H1 (cell line): ENCODE results near the gene GATAD2B. TPM values are rescaled to one million over a fixed set of nuclear protein-coding genes. Genes with fewer than 3 reads are reported as not detected.

Experiments
- CTCF ChIA-PET: fragments of 300-600 bp; sonication (Branson Sonifier 250); formaldehyde crosslinking; loops from one replicate; lab custom pipeline; 2021; ENCODE audit not compliant: partially characterized antibody; lab: Charles Lee
- POLR2A ChIA-PET: fragments of 300-600 bp; sonication (Branson Sonifier 250); formaldehyde crosslinking; loops from one replicate; lab custom pipeline; 2021; ENCODE audit warnings: inconsistent platforms; ENCODE audit not compliant: partially characterized antibody; lab: Charles Lee
- DNase-seq, 2 experiments: peaks; one replicate each; pipeline versions ENCODE4 v3.0.0 to v3.0.0-alpha.2; 2010 to 2022; ENCODE audit warnings: low spot score in 2 of 2, low read depth in 1 of 2, mixed read lengths in 1 of 2
- FAIRE-seq: peaks from 2 replicates; lab custom pipeline; 2011; peaks lifted over from hg19 to GRCh38; lab: Jason Lieb, UNC
- H2AFZ ChIP-seq: 2 replicates; pipeline ENCODE4 v1.8.1; 2012; ENCODE audit warnings: low read length, inconsistent platforms
- H2AK5ac ChIP-seq: 2 replicates; pipeline ENCODE4 v1.6.1; 2013; ENCODE audit warnings: low read depth, low read length
- H2BK120ac ChIP-seq: replicated peaks from 2 replicates; pipeline ENCODE3; 2013; ENCODE audit warnings: low read depth, low read length, inconsistent platforms
- H2BK12ac ChIP-seq: 2 replicates; pipeline ENCODE4 v1.6.1; 2013; ENCODE audit warnings: low read depth, low read length
- H2BK15ac ChIP-seq: 2 replicates; pipeline ENCODE4 v1.6.1; 2013; ENCODE audit warnings: low read length
- H2BK20ac ChIP-seq: 2 replicates; pipeline ENCODE4 v1.6.1; 2013; ENCODE audit warnings: low read length
- H2BK5ac ChIP-seq: 2 replicates; pipeline ENCODE4 v1.6.1; 2013; ENCODE audit warnings: low read depth, low read length
- H3K14ac ChIP-seq: 2 replicates; pipeline ENCODE4 v1.6.1; 2013; ENCODE audit warnings: inconsistent platforms; ENCODE audit not compliant: insufficient read length
- H3K18ac ChIP-seq: 2 replicates; pipeline ENCODE4 v1.6.1; 2013; ENCODE audit warnings: low read length; ENCODE audit errors: extremely low read depth
- H3K23ac ChIP-seq: 2 replicates; pipeline ENCODE4 v1.6.1; 2013; ENCODE audit warnings: inconsistent platforms; ENCODE audit not compliant: insufficient read length
- H3K23me2 ChIP-seq: 2 replicates; pipeline ENCODE4 v1.6.1; 2013; ENCODE audit warnings: low read depth, low read length
- H3K27ac ChIP-seq: 2 replicates; pipeline ENCODE4 v1.6.1; 2011; ENCODE audit warnings: low read depth, low read length, inconsistent platforms
- H3K27me3 ChIP-seq, 4 experiments: replicated peaks in 1 of 4; 1 replicate in 1 of 4; 2 replicates in 3 of 4; pipeline versions ENCODE4 v1.6.1 to v1.8.1; 2011 to 2013; ENCODE audit warnings: low read length in 3 of 4, mild to moderate bottlenecking in 3 of 4, inconsistent platforms in 2 of 4, mixed read lengths in 2 of 4, moderate library complexity in 1 of 4; ENCODE audit not compliant: control insufficient read depth in 3 of 4, insufficient read depth in 3 of 4; ENCODE audit errors: extremely low read depth in 1 of 4
- H3K36me3 ChIP-seq, 4 experiments: 2 replicates each; pipeline versions ENCODE4 v1.6.1 to v1.8.1; 2011 to 2013; ENCODE audit warnings: mild to moderate bottlenecking in 4 of 4, low read length in 3 of 4, moderate library complexity in 2 of 4, control low read depth in 1 of 4, inconsistent platforms in 1 of 4; ENCODE audit not compliant: insufficient read depth in 4 of 4, control insufficient read depth in 2 of 4
- H3K4ac ChIP-seq: replicated peaks from 2 replicates; pipeline ENCODE3; 2013; ENCODE audit warnings: low read length, low read depth, mixed read lengths, inconsistent platforms; ENCODE audit not compliant: insufficient read length
- H3K4me1 ChIP-seq, 4 experiments: replicated peaks in 1 of 4; 1 replicate in 1 of 4; 2 replicates in 3 of 4; pipeline versions ENCODE4 v1.6.1 to v1.8.1; 2011 to 2013; ENCODE audit warnings: low read length in 3 of 4, inconsistent platforms in 2 of 4, mixed read lengths in 1 of 4; ENCODE audit not compliant: insufficient read depth in 4 of 4, control insufficient read depth in 3 of 4
- H3K4me2 ChIP-seq, 2 experiments: 2 replicates each; pipeline versions ENCODE4 v1.6.1 to v1.8.1; 2011 to 2013; ENCODE audit warnings: low read depth in 2 of 2, low read length in 2 of 2, control low read depth in 1 of 2, inconsistent platforms in 1 of 2, mild to moderate bottlenecking in 1 of 2; ENCODE audit not compliant: insufficient read depth in 1 of 2
- H3K4me3 ChIP-seq, 4 experiments: fragments of 200-600, 300-600 bp in 1 of 4; sonication (generic), shearing (Covaris generic), sonication (Bioruptor Twin) in 1 of 4; 2 replicates each; pipeline versions ENCODE4 v1.5.1 to v1.8.1; 2011 to 2016; ENCODE audit warnings: low read length in 4 of 4, low read depth in 3 of 4, control low read depth in 2 of 4, inconsistent platforms in 2 of 4, mild to moderate bottlenecking in 2 of 4, mixed read lengths in 1 of 4, moderate library complexity in 1 of 4; ENCODE audit not compliant: insufficient read depth in 2 of 4; ENCODE audit errors: extremely low read depth in 1 of 4
- H3K56ac ChIP-seq: replicated peaks from 2 replicates; pipeline ENCODE3; 2013; ENCODE audit warnings: low read depth, mild to moderate bottlenecking, mixed read lengths, low read length, inconsistent platforms; ENCODE audit not compliant: insufficient read length
- H3K79me1 ChIP-seq: 2 replicates; pipeline ENCODE4 v1.6.1; 2013; ENCODE audit warnings: low read depth, low read length, control low read depth
- H3K79me2 ChIP-seq, 2 experiments: 2 replicates each; pipeline versions ENCODE4 v1.6.1 to v1.8.1; 2012 to 2013; ENCODE audit warnings: low read length in 2 of 2, mild to moderate bottlenecking in 2 of 2, inconsistent platforms in 1 of 2; ENCODE audit not compliant: insufficient read depth in 2 of 2, control insufficient read depth in 1 of 2
- H3K9ac ChIP-seq, 4 experiments: replicated peaks in 1 of 4; 1 replicate in 1 of 4; 2 replicates in 3 of 4; pipeline versions ENCODE4 v1.6.1 to v1.8.1; 2011 to 2013; ENCODE audit warnings: low read depth in 3 of 4, low read length in 3 of 4, control low read depth in 2 of 4, mild to moderate bottlenecking in 2 of 4, moderate library complexity in 2 of 4, inconsistent platforms in 1 of 4; ENCODE audit errors: extremely low read depth in 1 of 4
- H3K9me3 ChIP-seq, 2 experiments: 2 replicates each; pipeline versions ENCODE4 v1.6.1 to v1.8.1; 2012 to 2013; ENCODE audit warnings: mild to moderate bottlenecking in 2 of 2, moderate library complexity in 2 of 2, control low read depth in 1 of 2, inconsistent platforms in 1 of 2, low read depth in 1 of 2, low read length in 1 of 2, mixed read lengths in 1 of 2; ENCODE audit not compliant: insufficient read depth in 2 of 2
- H4K20me1 ChIP-seq, 2 experiments: replicated peaks in 1 of 2; 2 replicates each; pipeline versions ENCODE3 to v1.8.1; 2011 to 2013; ENCODE audit warnings: inconsistent platforms in 2 of 2, low read length in 2 of 2, mild to moderate bottlenecking in 1 of 2; ENCODE audit not compliant: insufficient read depth in 2 of 2, control insufficient read depth in 1 of 2
- H4K5ac ChIP-seq: 2 replicates; pipeline ENCODE4 v1.6.1; 2013; ENCODE audit warnings: low read length, low read depth, mixed read lengths, inconsistent platforms; ENCODE audit not compliant: insufficient read length
- H4K8ac ChIP-seq: 2 replicates; pipeline ENCODE4 v1.8.0; 2013; ENCODE audit warnings: mild to moderate bottlenecking, moderate library complexity, low read length, inconsistent platforms; ENCODE audit not compliant: insufficient read depth; ENCODE audit errors: extremely low read depth
- H4K91ac ChIP-seq: replicated peaks from 2 replicates; pipeline ENCODE3; 2013; ENCODE audit warnings: low read length, mixed read lengths, inconsistent platforms; ENCODE audit not compliant: insufficient read length
- CHD1 ChIP-seq: IDR thresholded peaks from 2 replicates; pipeline ENCODE4 v1.6.1; 2012; ENCODE audit warnings: low read depth, low read length, improper control_type of control experiment
- FOSL1 ChIP-seq: IDR thresholded peaks from 2 replicates; pipeline ENCODE4 v1.6.1; 2011; ENCODE audit warnings: mild to moderate bottlenecking, low read depth, low read length, moderate library complexity; ENCODE audit not compliant: insufficient read depth
- KDM5A ChIP-seq: fragments of 200-600 bp; IDR thresholded peaks from 2 replicates; pipeline ENCODE4 v1.7.1; 2012; ENCODE audit warnings: mild to moderate bottlenecking, low read length, inconsistent platforms, mixed read lengths
- SIN3A ChIP-seq, 2 experiments: IDR thresholded peaks in 1 of 2; conservative IDR thresholded peaks in 1 of 2; 2 replicates each; pipeline ENCODE4 v1.6.1; 2011 to 2012; ENCODE audit warnings: low read length in 2 of 2, improper control_type of control experiment in 1 of 2, low read depth in 1 of 2, mild to moderate bottlenecking in 1 of 2
- SIX5 ChIP-seq: IDR thresholded peaks from 2 replicates; pipeline ENCODE4 v1.6.1; 2011; ENCODE audit warnings: mild to moderate bottlenecking, low read depth, low read length
- SRF ChIP-seq: IDR thresholded peaks from 2 replicates; pipeline ENCODE4 v1.6.1; 2011; ENCODE audit warnings: mild to moderate bottlenecking, low read depth, low read length, moderate library complexity
- WGBS, 2 experiments: shearing (Covaris generic) in 1 of 2; methylation state at CpG; one replicate each; pipeline versions ENCODE4 v1.1.6 to v1.1.7; 2013 to 2015; ENCODE audit warnings: low lambda C conversion rate in 2 of 2, mixed read lengths in 2 of 2, inconsistent platforms in 1 of 2, low coverage in 1 of 2, missing lambda C conversion rate in 1 of 2; ENCODE audit not compliant: insufficient replicate concordance in 2 of 2, insufficient coverage in 1 of 2, insufficient read length in 1 of 2; ENCODE audit errors: extremely low coverage in 1 of 2, missing lambda C conversion rate in 1 of 2; 5-methylcytosine and 5-hydroxymethylcytosine counted together
- polyA plus RNA-seq, 7 experiments: library from polyadenylated mRNA; depleted of rRNA in 3 of 7; stranded (reverse) in 5 of 7; unstranded in 2 of 7; fragments of >200 nt in 5 of 7; fragments of 200-250 nt in 2 of 7; gene quantifications; 1 replicate in 5 of 7; 2 replicates in 1 of 7; 4 replicates in 1 of 7; pipeline versions ENCODE4 v1.2.1 to v1.2.3, GENCODE V29; 2011 to 2013; ENCODE audit warnings: missing spikeins in 2 of 7, mixed read lengths in 2 of 7
- total RNA-seq: library from RNA; stranded (reverse); fragmentation: NEBNext Ultra II Directional; extraction: Animal tissue kit (Norgen Biotek cat#: 25700); gene quantifications from 2 replicates; pipeline ENCODE4 v1.2.1, GENCODE V29; 2021

The GATAD2B gene
- total and polyA plus RNA-seq, 2 of the 8 experiments (the other 6 are each of a cell fraction or from before 2014, with no cell fraction given) = 8.4 to 39.1 TPM

- POLR2A ChIA-PET = interaction anchor here (0.7 to 15.1 kb wide), 6 partner anchors 10 to 197 kb away, joined by 3 to 153 read pairs (median 3); partner anchors contain the start of genes CREB3L4, DENND4B, RPS27 and SLC27A3
- CTCF ChIA-PET = interaction anchor here (0.6 to 2.9 kb wide), 29 partner anchors 11 to 280 kb away, joined by 3 to 19 read pairs (median 5); partner anchors contain the start of genes CREB3L4, DENND4B, JTB and RAB13
- no peak overlapping the region for H3K4me2 ChIP-seq
- no peak overlapping the region for H2BK5ac ChIP-seq
- no peak overlapping the region for H3K27ac ChIP-seq
- H2AK5ac ChIP-seq = peak overlapping the region; percentile 4; the same call in 1 of the 2 replicates
- no peak for DNase-seq
- H3K56ac ChIP-seq = no peak overlapping the region
- H4K91ac ChIP-seq = no peak overlapping the region
- H2BK20ac ChIP-seq = peak overlapping the region; percentile 89; the same call in 1 of the 2 replicates
- H3K4me1 ChIP-seq = peaks cover 6 to 32% (median 22%) of the 10 kb centered on the region in 4 experiments
- H3K18ac ChIP-seq = no peak overlapping the region
- H3K23me2 ChIP-seq = no peaks in the 10 kb centered on the region; the same call in 1 of the 2 replicates
- no peak overlapping the region; the same call in 1 of the 2 replicates for H4K8ac ChIP-seq
- no peak overlapping the region for H3K14ac ChIP-seq
- 83% methylated on average over 9 of the region's 9 CpGs; no CpG with 5 or more reads in 1 of the 2 experiments for WGBS, 2 experiments
- no peaks in the 10 kb centered on the region; a peak in 1 of 8 replicates for H3K36me3 ChIP-seq
- no peak overlapping the region for H3K4ac ChIP-seq
- no peak overlapping the region for H2AFZ ChIP-seq
- H3K27me3 ChIP-seq = no peaks in the 10 kb centered on the region
- H3K79me1 ChIP-seq = no peaks in the 10 kb centered on the region
- no peaks in the 10 kb centered on the region for H3K79me2 ChIP-seq
- no peak overlapping the region for H3K4me3 ChIP-seq
- no peak overlapping the region for H3K23ac ChIP-seq
- FAIRE-seq = no peak
- H2BK120ac ChIP-seq = no peak overlapping the region
- H3K9me3 ChIP-seq = no peaks in the 10 kb centered on the region
- no peak overlapping the region for H3K9ac ChIP-seq
- H2BK12ac ChIP-seq = 0 out of 2 replicates have a peak overlapping the region, but pooled peaks have one; percentile 85
- no peak overlapping the region for H2BK15ac ChIP-seq
- H4K5ac ChIP-seq = no peak overlapping the region
- H4K20me1 ChIP-seq = peaks cover 0 to 4% of the 10 kb centered on the region in 2 experiments
- TF ChIP-seq SRF = no peak
- TF ChIP-seq SIN3A (conservative IDR thresholded peaks at IDR 0.05 in 1 of 2, IDR thresholded peaks at IDR 0.05 in 1 of 2; ENCODE audit: low read depth in 1 of 2, low read length in 2 of 2) = no peak
- no peak for TF ChIP-seq KDM5A
- no peak for TF ChIP-seq SIX5
- no peak for TF ChIP-seq FOSL1
- no peak for TF ChIP-seq CHD1
These were observed 126.6 kb downstream of the GATAD2B start for GRCh38 chr1:153795934-153796785.
